DND-41 (cell line): Measurements from ENCODE around the gene SCAPER.

Experiments
- EZH2 ChIP-seq: IDR thresholded peaks from 3 replicates; pipeline ENCODE4 v1.6.1; 2012; ENCODE audit warnings: borderline replicate concordance, low read depth, mild to moderate bottlenecking, moderate library complexity, low read length, inconsistent platforms; ENCODE audit not compliant: severe bottlenecking
- TF ChIP-seq, protein P1 (sequence below): IDR thresholded peaks from 2 replicates; pipeline ENCODE4 v1.5.1; 2012; ENCODE audit warnings: borderline replicate concordance, low read length, moderate library complexity, mild to moderate bottlenecking; ENCODE audit not compliant: poor library complexity, severe bottlenecking; ENCODE audit errors: extremely low read depth

GRCh38 chr15:76582550-76582949 lies 322.6 kb downstream of the SCAPER start:
- TF ChIP-seq, protein P1, sequence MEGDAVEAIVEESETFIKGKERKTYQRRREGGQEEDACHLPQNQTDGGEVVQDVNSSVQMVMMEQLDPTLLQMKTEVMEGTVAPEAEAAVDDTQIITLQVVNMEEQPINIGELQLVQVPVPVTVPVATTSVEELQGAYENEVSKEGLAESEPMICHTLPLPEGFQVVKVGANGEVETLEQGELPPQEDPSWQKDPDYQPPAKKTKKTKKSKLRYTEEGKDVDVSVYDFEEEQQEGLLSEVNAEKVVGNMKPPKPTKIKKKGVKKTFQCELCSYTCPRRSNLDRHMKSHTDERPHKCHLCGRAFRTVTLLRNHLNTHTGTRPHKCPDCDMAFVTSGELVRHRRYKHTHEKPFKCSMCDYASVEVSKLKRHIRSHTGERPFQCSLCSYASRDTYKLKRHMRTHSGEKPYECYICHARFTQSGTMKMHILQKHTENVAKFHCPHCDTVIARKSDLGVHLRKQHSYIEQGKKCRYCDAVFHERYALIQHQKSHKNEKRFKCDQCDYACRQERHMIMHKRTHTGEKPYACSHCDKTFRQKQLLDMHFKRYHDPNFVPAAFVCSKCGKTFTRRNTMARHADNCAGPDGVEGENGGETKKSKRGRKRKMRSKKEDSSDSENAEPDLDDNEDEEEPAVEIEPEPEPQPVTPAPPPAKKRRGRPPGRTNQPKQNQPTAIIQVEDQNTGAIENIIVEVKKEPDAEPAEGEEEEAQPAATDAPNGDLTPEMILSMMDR = no peak
- TF ChIP-seq EZH2 = no peak
